GM12874 (cell line): ENCODE results near the gene MYOM3.

Experiments used
- CTCF ChIP-seq: IDR thresholded peaks from 2 replicates; pipeline ENCODE4 v1.5.1; 2011; ENCODE audit warnings: low read depth, mild to moderate bottlenecking, control low read depth, low read length, moderate library complexity; ENCODE audit not compliant: insufficient read depth

Gene MYOM3

DNA sequence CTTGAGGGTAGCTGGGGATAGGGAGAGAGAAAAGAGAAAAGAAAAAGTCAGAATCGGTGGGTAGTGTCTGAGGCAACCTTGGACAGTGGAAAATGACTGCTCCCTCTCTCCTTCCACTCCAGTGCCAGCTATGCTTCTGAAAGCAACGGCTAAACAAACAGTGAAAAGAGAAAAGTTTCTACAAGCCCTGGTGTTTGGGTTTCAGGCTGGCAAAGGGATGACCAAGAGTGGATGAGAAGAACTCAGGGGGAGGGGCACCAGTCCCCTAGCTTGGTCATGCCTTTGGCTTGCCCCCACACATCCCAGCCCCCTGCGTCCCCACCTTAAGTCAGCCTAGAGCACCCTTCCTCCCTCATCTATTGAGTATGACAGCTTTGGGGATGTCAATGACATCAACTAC lies 22.4 kb upstream of the MYOM3 start:
- no peak for TF ChIP-seq CTCF

- no peak for TF ChIP-seq CTCF
Measured at GRCh38 chr1:24133819-24134218, 21.9 kb upstream of the MYOM3 start.

DNA sequence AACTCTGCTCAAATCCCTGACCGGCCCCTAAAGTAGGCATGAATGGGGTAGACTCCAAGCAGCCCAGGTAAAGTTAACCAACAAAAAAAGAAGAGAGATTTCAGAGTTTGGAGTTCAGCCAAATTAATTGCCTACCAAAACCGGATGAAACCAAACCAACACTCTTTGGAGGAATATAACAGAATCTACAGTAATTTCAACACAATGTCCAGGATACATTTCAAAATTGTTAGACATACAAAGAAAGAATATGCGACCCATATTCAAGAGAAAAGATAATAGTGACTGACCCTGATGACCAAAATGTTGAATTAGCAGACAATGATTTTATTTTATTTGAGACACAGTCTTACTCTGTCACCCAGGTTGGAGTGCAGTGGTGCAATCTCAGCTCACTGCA lies 18.4 kb upstream of the MYOM3 start:
- TF ChIP-seq CTCF, result no peak

GRCh38 chr1:24127801-24128363 lies 15.9 kb upstream of the MYOM3 start:
- no peak for TF ChIP-seq CTCF

DNA sequence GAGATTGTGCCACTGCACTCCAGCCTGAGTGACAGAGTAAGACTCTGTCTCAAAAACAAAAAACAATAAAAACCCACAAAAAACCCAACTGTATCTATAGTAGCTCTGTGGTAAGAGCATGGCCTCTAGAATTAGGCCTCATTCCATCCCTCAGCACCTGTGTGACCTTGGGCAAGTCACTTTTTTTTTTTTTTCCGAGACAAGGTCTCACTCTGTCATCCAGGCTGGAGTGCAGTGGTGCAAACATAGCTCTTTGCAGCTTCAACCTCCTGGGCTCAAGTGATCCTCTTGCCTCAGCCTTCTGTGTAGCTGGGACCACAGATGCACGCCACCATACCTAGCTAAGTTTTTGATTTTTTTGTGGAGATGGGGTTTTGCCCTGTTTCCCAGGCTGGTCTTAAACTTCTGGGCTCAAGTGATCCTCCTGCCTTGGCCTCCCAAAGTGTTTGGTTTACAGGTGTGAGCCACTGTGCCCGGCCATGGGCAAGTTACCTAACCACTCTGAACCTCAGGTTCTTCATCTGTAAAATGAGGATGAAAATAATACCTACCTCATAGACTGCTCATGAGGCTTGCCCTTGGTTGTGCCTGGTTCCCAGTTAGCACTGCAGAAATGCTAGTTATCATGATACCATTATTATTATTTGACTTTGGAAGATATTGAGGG lies 15.3 kb upstream of the MYOM3 start:
- TF ChIP-seq CTCF, result no peak

DNA sequence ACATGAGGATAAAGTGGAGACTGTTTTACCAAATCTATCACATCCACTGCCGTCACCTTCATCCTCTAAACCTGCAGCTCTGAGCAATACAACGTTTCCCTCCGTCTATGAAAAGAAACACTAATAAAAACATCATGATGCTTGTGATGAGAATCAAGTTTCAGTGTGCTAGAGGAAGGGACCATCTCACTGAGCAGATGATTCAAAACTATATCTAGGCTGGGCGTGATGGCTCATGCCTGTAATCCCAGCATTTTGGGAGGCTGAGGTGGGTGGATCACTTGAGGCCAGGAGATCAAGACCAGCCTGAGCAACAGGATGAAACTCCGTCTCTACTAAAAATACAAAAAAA lies 14.7 kb upstream of the MYOM3 start:
- no peak for TF ChIP-seq CTCF

DNA sequence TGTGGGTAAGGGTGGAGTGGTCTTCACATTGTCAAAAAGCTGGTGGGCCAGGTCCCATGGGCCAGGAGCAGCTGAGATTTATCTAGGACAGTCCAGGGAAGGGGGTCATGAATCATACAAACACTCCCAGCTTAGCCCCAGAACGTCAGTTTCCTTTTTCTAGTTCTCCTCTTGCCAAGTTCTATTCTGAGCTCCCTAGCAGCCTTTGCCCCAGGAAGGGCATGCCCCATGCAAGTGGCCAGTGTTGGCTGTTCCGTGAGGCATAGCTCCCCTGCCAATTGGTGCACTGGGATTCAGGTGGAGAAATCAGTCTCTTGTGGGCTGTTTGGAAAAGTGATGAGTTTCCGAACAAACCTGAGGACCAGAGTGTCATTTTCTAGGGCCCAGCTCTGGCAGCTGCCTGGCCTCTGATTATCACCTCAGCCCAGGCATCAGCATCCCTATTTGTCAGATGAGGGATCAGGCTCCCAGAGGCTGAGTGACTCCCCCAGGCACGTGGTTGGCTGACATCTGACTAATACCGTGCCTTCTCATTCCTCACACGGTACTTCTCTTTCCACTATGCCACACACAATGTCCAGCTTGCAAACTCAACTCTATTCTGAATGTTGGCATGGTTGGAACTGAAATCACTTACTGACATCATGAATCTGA lies 14.2 kb upstream of the MYOM3 start:
- no peak for TF ChIP-seq CTCF
